Upper lobe of left lung (tissue), 6 donors: ENCODE results near the gene SSX5. TPM values are rescaled to one million over a fixed set of nuclear protein-coding genes. Genes with fewer than 3 reads are reported as not detected.
"Not testable (repeated sequence)": the region's sequence is repeated elsewhere in the genome, so short reads cannot be mapped to it uniquely, and the experiment has no call there.

Source experiments
- ATAC-seq, 2 donors: fragments of 200-7000 bp; cut with Tn5 transposase; one replicate each; pipeline ENCODE4 v1.9.1; 2022; ENCODE audit warnings: mild to moderate bottlenecking in 2 of 2, moderate library complexity in 2 of 2; ENCODE audit not compliant: low FRiP score in 2 of 2
- DNase-seq, 2 donors: peaks; one replicate each; pipeline ENCODE4 v3.0.0-alpha.2; 2019 to 2020
- H3K27ac ChIP-seq, 4 donors: fragments of 200-600 bp; sonication (generic); one replicate each; pipeline ENCODE4 v1.5.1; 2016 to 2019
- H3K27me3 ChIP-seq, 4 donors: fragments of 200-600 bp; sonication (generic); one replicate each; pipeline ENCODE4 v1.5.1; 2017 to 2019
- H3K36me3 ChIP-seq, 4 donors: fragments of 200-600 bp; sonication (generic); one replicate each; pipeline ENCODE4 v1.5.1; 2016 to 2019
- H3K4me1 ChIP-seq, 4 donors: fragments of 200-600 bp; sonication (generic); one replicate each; pipeline ENCODE4 v1.5.1; 2018 to 2019
- H3K4me3 ChIP-seq, 4 donors: fragments of 200-600 bp; sonication (generic); one replicate each; pipeline ENCODE4 v1.5.1; 2017 to 2019; ENCODE audit warnings: mild to moderate bottlenecking in 2 of 4, moderate library complexity in 1 of 4
- H3K9me3 ChIP-seq, 4 donors: fragments of 200-600 bp; sonication (generic); one replicate each; pipeline ENCODE4 v1.5.1; 2018 to 2019
- CTCF ChIP-seq, 6 experiments: fragments of 450-650 bp in 4 of 6; fragments of 200-600 bp in 2 of 6; sonication (generic) in 2 of 6; IDR thresholded peaks; one replicate each; pipeline ENCODE4 v1.5.1; 2016 to 2019; ENCODE audit warnings: antibody characterized with exemption in 6 of 6
- EP300 ChIP-seq, 4 donors: sonication (generic); formaldehyde crosslinking; IDR thresholded peaks; one replicate each; pipeline ENCODE4 v1.5.1; 2017; ENCODE audit warnings: antibody characterized with exemption in 4 of 4, control low read depth in 2 of 4
- POLR2A ChIP-seq, 4 donors: fragments of 450-650 bp; IDR thresholded peaks; one replicate each; pipeline ENCODE4 v1.5.1; 2016 to 2017; ENCODE audit warnings: antibody characterized with exemption in 4 of 4, mild to moderate bottlenecking in 2 of 4
- POLR2AphosphoS5 ChIP-seq, 2 donors: sonication (generic); formaldehyde crosslinking; IDR thresholded peaks; one replicate each; pipeline ENCODE4 v1.5.1; 2017; ENCODE audit warnings: antibody characterized with exemption in 2 of 2
- WGBS, 2 donors: methylation state at CpG; one replicate each; pipeline ENCODE4 v1.1.5; 2017 to 2018; 5-methylcytosine and 5-hydroxymethylcytosine counted together
- total RNA-seq, 6 donors: library from RNA; depleted of rRNA in 4 of 6; stranded (reverse); fragments of >200 nt in 4 of 6; gene quantifications; one replicate each; pipeline versions ENCODE4 v1.1.0 to v1.2.1, GENCODE V29; 2016 to 2021
- donor health status: DM: no; HTN: no; CAD: no; lungs with moderate emphysema.
- donor health status: DM: no; HTN: yes; CAD: no; lungs with severe emphysema.

Gene SSX5
- total RNA-seq: not detected

- TF ChIP-seq EP300 (IDR thresholded peaks at IDR 0.05): no peak
- TF ChIP-seq CTCF (IDR thresholded peaks at IDR 0.05): no peak
- no peak for TF ChIP-seq POLR2A (IDR thresholded peaks at IDR 0.05)
- no peak for TF ChIP-seq POLR2AphosphoS5 (IDR thresholded peaks at IDR 0.05)
- no peak within 1 kb of the TSS for H3K27ac ChIP-seq
- ATAC-seq: no peak
- no peak within 1 kb of the TSS for H3K4me3 ChIP-seq
- 90 to 93% methylated on average over 10 to 12 of the region's 12 CpGs for WGBS, 2 donors
- H3K27me3 ChIP-seq: no peaks in the 10 kb centered on the region
- H3K9me3 ChIP-seq: no peaks in the 10 kb centered on the region
- no peaks in the 10 kb centered on the region for H3K4me1 ChIP-seq
- DNase-seq: no peak
- H3K36me3 ChIP-seq: no peaks in the 10 kb centered on the region
Observed at GRCh38 chrX:48196745-48197201, at the start of gene SSX5. SSX5 (minus strand) TSS chrX:48196795; CDS start chrX:48195358, 1,437 bp downstream.

GRCh38 chrX:48224196-48224595 lies 27.6 kb upstream of the SSX5 start:
- DNase-seq, H3K36me3 ChIP-seq, ATAC-seq, H3K9me3 ChIP-seq, H3K4me1 ChIP-seq, H3K27me3 ChIP-seq, H3K27ac ChIP-seq, H3K4me3 ChIP-seq: not testable (repeated sequence)
- WGBS, 2 donors: 92% methylated on average over 4 of the region's 4 CpGs; no CpG with 5 or more reads in 1 of the 2 donors

- ATAC-seq, H3K4me1 ChIP-seq, H3K36me3 ChIP-seq, H3K27ac ChIP-seq, H3K27me3 ChIP-seq, DNase-seq, H3K9me3 ChIP-seq, H3K4me3 ChIP-seq: not testable (repeated sequence)
- WGBS, 2 donors: 22 to 26% methylated on average over 4 of the region's 4 CpGs
Observed at GRCh38 chrX:48214341-48214740, 17.7 kb upstream of the SSX5 start.

- not testable (repeated sequence) for DNase-seq, H3K27me3 ChIP-seq, H3K27ac ChIP-seq, H3K4me3 ChIP-seq, ATAC-seq, H3K4me1 ChIP-seq, H3K9me3 ChIP-seq, H3K36me3 ChIP-seq
- WGBS, 2 donors: 22 to 38% methylated on average over 5 of the region's 5 CpGs
Observed at GRCh38 chrX:48190024-48190423, 6.6 kb downstream of the SSX5 start.

- not testable (repeated sequence) for H3K27me3 ChIP-seq, H3K27ac ChIP-seq, DNase-seq, H3K9me3 ChIP-seq, H3K4me3 ChIP-seq, H3K4me1 ChIP-seq, ATAC-seq, H3K36me3 ChIP-seq
- 66 to 72% methylated on average over 4 to 5 of the region's 5 CpGs for WGBS, 2 donors
Observed at GRCh38 chrX:48181882-48182281, 14.7 kb downstream of the SSX5 start.

- DNase-seq (no peak), ATAC-seq (no peak)
- 93 to 95% methylated on average over 4 of the region's 4 CpGs for WGBS, 2 donors
- no peak overlapping the region for H3K27ac ChIP-seq
- H3K27me3 ChIP-seq: no peaks in the 10 kb centered on the region
- no peaks in the 10 kb centered on the region for H3K4me1 ChIP-seq
- no peak overlapping the region for H3K4me3 ChIP-seq
- H3K36me3 ChIP-seq: no peaks in the 10 kb centered on the region
- TF ChIP-seq CTCF (IDR thresholded peaks at IDR 0.05): no peak
- TF ChIP-seq POLR2A (IDR thresholded peaks at IDR 0.05): no peak
- TF ChIP-seq EP300 (IDR thresholded peaks at IDR 0.05): no peak
- no peak for TF ChIP-seq POLR2AphosphoS5 (IDR thresholded peaks at IDR 0.05)
- H3K9me3 ChIP-seq: no peaks in the 10 kb centered on the region
Observed at GRCh38 chrX:48180811-48181210, 15.8 kb downstream of the SSX5 start.

GRCh38 chrX:48179691-48180090 lies 16.9 kb downstream of the SSX5 start:
- Histone ChIP-seq H3K27me3 (no peaks in the 10 kb centered on the region), H3K9me3 (no peaks in the 10 kb centered on the region), H3K27ac (no peak overlapping the region), H3K36me3 (no peaks in the 10 kb centered on the region), H3K4me1 (no peaks in the 10 kb centered on the region), H3K4me3 (no peak overlapping the region)
- no peak for DNase-seq
- no peak for TF ChIP-seq CTCF (IDR thresholded peaks at IDR 0.05)
- no peak for TF ChIP-seq EP300 (IDR thresholded peaks at IDR 0.05)
- no peak for TF ChIP-seq POLR2A (IDR thresholded peaks at IDR 0.05)
- TF ChIP-seq POLR2AphosphoS5 (IDR thresholded peaks at IDR 0.05): no peak
- no peak for ATAC-seq
- WGBS, 2 donors: 77 to 93% methylated on average over 4 of the region's 4 CpGs

- WGBS, 2 donors: 65 to 78% methylated on average over 7 of the region's 7 CpGs
- not testable (repeated sequence) for H3K27ac ChIP-seq, ATAC-seq, H3K9me3 ChIP-seq, H3K27me3 ChIP-seq, H3K4me3 ChIP-seq, H3K4me1 ChIP-seq, DNase-seq, H3K36me3 ChIP-seq
Observed at GRCh38 chrX:48166322-48166721, 30.3 kb downstream of the SSX5 start.
